GM12874 (cell line): ENCODE data around the gene PIP4K2A.

Experiments used
- CTCF ChIP-seq: IDR thresholded peaks from 2 replicates; pipeline ENCODE4 v1.5.1; 2011; ENCODE audit warnings: low read depth, mild to moderate bottlenecking, control low read depth, low read length, moderate library complexity; ENCODE audit not compliant: insufficient read depth

Gene PIP4K2A

DNA sequence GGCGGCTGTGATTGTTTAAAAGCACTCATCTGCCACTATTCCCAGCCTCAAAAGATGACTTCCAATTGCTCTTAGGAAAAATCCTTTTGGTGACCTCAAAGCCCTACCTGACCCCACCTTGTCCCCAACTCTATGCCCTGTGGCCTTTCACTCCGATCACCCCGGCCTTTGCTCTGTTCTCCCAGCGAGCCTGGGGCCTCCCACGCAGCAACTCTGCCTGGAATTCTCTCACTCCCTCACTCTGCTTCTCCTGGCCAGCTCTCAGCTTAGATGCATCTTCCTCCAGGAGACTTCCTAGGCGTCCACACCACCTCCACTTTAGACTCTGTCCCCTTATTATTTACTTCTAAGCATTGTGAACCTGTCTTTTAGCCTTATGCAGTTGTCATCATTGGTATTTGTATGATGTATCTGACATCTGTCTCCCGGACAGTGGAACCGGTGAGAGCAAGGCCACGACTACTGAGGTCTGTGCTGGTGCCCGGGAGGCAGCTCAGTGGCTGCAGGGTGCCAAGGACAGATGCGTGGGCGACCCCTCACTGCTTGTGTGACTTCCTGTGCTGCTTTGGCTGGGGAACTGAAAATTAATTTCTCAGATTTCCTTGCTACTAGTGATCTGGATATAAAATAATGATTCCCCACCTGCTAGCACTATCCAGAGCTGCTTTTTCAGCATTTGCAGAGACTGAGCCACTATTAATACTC lies 63.0 kb downstream of the PIP4K2A start:
- no peak for TF ChIP-seq CTCF

DNA sequence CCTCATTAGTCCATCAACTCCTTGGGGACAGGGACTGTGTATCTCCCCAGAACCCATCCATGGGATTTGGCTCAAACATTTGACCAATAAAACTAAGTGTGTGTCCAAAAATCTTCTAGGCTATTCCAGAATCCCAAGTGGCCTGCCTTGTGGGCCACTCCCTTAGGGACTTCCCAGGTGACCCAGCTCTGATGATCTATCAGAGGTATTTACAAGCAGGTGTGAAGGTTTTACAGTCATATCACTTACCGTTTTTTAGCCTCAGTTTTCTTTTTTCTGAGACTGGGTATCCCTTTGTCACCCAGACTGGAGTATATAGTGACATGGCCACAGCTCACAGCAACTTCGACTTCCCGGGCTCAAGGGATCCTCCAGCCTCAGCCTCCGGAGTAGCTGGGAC lies 64.4 kb downstream of the PIP4K2A start:
- TF ChIP-seq CTCF, result no peak

DNA sequence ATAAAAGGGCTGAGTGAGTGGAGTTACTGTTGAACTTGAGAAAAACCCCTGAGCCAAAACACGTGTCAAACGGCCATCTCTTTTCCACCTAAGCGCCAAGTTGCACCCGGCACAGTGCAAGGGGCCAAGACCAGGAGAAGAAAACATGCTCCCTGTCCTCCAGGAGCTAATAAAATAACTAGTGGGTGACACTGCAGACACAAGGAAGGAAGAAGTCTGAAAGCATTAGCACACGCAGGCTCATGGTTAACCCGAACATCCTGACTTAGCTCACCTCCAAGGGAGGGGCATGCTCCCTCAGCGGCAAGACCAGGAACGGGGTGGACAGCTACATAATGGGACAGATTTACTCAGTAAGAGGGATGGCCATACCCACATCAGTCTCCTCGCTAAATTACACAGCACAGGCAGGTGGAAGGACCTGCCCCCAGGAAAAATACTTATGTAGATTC lies 65.0 kb downstream of the PIP4K2A start:
- no peak for TF ChIP-seq CTCF

GRCh38 chr10:22648547-22648961 lies 65.8 kb downstream of the PIP4K2A start:
- TF ChIP-seq CTCF, result no peak

DNA sequence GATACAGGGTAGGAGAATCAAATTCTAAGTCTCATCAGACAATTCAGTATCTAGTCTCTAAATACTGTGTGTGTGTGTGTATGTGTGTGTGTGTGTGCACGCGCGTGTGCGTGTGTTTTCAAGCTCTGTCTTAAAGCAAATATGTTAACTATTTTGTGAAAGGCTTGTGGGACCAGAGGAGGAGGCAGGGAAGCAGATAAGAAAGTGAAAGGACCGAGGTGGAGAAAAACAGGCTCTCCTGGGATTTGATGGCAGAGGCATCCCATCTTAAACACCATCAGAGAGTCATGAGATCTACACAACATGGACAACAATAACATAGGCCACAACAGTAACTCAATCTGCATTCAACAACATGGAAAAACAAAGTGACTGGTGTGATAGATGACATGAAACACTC lies 67.1 kb downstream of the PIP4K2A start:
- TF ChIP-seq CTCF, result no peak

GRCh38 chr10:22646388-22646853 lies 68.0 kb downstream of the PIP4K2A start:
- TF ChIP-seq CTCF, result no peak

DNA sequence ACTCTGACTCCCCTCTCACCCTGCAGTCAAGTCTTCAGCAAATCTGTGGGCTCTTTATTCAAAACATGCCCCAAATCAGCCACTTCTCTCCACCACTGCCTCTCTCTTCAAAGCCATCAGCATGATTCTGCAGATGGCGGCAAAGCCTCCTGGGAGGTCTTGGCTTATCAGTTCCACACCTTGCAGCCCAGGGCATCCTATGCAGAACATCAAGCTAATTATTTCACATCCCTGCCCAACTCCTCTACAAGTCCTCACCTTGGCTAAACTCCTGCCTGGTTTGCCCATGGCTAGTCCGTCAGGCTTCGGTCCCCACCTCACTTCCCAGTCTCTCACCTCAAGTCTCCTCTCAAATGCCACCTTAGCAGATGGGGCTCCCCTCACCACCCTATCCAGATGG lies 70.2 kb downstream of the PIP4K2A start:
- no peak for TF ChIP-seq CTCF
